GM18511 (cell line): ENCODE data around the gene ACSL1.
"Not testable (repeated sequence)": the region's sequence is repeated elsewhere in the genome, so short reads cannot be mapped to it uniquely, and the experiment has no call there.

Source experiments
- ATAC-seq: cut with Tn5 transposase; IDR thresholded peaks from one replicate; pipeline ENCODE4 v1.9.1; 2021; ENCODE audit warnings: mild to moderate bottlenecking, moderate library complexity; ENCODE audit not compliant: unreplicated experiment

The ACSL1 gene

GRCh38 chr4:184793735-184794355 is 31.9 kb downstream of the ACSL1 start:
- ATAC-seq, result no peak

- ATAC-seq, result no peak
These were observed 32.7 kb downstream of the ACSL1 start for GRCh38 chr4:184792950-184793555.

- no peak for ATAC-seq
These were observed 33.4 kb downstream of the ACSL1 start for GRCh38 chr4:184792334-184792733.

DNA sequence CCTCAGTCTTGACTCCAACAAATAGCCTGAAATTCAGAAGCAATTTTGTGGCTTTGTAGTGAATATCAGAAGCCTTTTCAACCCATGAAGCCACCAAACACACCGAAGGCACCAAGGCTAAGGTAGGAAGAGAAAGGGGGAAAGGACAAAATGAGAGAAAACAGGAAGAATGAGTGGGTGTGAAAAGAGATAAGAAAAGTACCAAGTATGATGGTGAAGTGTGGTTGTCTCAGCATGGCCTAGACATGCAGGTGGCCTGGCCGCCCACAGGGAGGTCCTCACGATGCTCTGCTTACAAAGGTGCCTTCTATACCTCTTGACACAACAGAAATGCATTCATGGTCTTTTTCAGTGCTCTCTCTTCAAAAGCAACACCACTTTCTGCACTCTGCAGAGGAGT is 34.9 kb downstream of the ACSL1 start:
- no peak for ATAC-seq

DNA sequence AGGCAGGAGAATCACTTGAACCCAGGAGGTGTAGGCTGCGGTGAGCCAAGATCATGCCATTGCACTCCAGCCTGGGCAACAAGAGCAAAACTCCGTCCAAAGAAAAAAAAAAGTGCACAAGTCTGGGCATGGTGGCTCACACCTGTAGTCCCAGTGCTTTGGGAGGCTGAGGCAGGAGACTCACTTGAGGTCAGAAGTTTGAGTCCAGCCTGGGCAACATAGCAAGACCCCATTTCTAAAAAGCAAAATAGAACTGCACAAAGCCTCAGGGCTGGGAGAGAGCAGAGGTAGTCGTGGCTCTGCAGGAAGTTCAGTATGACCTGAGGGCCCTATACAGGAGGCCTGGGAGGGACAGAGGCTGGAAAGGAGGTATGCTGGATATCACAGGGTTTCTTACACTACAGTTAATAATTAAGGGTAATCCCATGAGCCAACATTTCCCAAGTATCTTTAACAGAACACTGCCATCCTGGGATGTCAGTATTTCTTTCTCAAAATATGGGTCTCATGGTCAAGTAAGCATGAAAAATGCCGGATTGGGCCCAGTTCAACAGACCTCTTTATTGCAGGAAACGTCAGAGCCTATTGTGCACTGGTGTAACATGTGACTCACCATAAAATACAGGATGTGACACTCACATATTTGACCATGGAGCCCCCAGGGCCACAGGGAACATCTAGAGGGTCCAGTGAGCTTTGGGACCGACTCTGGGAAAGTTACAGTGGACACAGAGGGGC is 37.8 kb downstream of the ACSL1 start:
- ATAC-seq, result no peak

GRCh38 chr4:184785813-184786212 is 40.0 kb downstream of the ACSL1 start:
- ATAC-seq, result no peak

DNA sequence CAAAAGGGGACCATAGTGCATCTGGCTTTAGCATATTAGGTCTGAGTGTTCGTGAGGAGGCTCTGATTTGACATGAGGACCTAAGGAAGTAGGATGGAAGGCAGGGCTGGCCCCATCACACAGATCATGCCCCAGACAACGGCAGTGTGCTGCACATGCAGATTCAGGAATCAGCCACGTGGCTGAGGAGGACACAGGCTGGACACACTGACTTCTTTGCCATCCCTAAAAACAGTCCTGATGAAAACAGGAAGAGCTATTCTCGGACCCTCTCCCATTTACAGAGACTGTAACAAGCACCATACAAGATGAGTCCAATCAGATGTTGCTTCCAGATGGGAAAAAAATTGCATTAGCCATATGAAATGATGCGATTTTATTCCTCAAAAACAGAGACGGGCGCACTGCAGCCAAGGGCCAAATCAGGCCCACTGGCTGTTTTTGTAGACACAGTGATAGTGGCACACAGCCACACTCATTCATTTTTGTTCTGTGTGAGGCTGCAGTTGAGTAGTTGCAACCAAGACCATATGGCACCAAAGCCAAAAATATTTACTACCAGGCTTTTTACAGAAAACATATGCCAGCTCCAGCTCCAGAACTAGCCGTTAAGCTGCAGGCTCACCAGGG is 41.0 kb downstream of the ACSL1 start:
- no peak for ATAC-seq

DNA sequence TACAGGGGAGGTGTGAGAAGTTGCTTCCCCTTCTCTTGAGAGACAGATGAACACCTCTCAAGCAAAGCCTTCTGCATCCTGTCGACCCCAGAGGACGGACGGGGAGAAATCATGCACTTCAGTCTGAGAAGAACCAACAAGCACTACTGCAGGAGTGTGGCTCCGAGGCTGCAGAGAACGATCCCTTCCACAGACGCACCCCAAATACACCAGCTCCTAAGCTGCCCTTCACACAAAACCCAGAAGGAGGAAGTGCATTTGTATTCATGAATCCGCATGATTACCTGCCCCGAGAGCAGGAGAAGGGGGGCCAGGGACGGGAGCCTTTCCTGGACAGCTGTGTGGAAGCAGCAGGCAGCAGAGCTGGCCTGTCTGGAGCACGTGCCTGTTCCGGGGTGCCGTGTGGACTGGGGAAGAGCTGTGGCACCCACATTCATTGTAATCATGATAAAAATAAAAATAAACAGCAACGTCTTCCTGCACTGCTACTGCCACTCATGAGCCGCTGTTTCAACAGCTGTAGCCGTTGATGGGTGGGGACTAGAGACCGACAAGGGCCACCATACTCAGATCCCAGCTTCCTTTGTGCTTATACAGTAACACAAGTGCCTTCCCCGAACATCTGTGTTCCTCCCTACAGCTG is 42.9 kb downstream of the ACSL1 start:
- peak; percentile 57 for ATAC-seq

- not testable (repeated sequence) for ATAC-seq
These were observed 46.6 kb downstream of the ACSL1 start for GRCh38 chr4:184779160-184779559.

- ATAC-seq, result no peak
These were observed 47.4 kb downstream of the ACSL1 start for GRCh38 chr4:184778325-184778724.

DNA sequence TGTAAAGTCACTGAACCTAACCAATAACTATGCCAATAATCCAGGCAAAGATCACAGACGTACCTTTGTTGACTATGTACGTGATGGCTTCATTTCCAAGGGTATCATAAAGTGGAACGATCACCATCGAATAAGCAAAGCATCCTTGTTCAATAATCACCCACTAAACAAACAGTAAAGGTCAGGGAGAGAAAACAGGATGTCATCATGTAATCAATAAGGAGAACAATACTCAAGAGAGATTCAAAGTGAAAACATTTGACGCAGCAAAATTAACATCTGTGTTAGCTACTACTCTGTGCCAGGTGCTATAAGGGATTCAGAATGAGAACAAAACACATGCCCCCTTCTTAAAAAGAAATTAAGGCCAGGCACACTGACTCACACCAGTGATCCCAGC is 48.9 kb downstream of the ACSL1 start:
- ATAC-seq, result no peak

- ATAC-seq, result no peak
These were observed 49.8 kb downstream of the ACSL1 start for GRCh38 chr4:184775854-184776555.

GRCh38 chr4:184774152-184774551 is 51.6 kb downstream of the ACSL1 start:
- no peak for ATAC-seq

- no peak for ATAC-seq
These were observed 54.4 kb downstream of the ACSL1 start for GRCh38 chr4:184771416-184771815.

DNA sequence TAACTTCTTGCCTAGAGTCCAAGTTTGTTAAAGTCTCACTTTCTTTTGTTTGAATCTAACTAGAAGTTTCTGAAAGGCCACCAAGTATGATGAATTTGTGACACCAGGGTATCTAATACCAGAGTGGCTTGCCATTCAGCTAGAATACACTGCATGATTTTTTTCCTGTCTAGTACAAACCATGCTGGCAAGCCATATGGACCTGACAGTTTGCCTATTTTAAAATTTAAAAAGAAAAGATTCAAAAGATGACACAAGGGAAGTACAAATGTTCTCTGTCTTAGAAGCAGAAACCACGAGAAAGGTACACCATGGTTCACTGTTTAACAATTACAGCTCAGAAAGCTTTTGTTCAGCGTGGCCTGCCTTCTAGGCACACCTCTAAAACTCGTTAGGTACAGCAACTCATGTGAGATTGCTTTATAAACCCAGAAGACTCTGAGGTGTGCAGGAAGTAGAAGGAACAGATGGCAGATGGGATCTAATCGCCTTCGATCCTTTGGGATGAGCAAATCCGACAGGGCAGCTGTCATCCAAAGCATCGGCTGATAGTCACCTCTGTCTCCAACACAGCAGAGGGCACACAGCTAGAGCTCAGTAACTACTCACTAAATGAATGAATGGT is 56.5 kb downstream of the ACSL1 start:
- ATAC-seq, result no peak

DNA sequence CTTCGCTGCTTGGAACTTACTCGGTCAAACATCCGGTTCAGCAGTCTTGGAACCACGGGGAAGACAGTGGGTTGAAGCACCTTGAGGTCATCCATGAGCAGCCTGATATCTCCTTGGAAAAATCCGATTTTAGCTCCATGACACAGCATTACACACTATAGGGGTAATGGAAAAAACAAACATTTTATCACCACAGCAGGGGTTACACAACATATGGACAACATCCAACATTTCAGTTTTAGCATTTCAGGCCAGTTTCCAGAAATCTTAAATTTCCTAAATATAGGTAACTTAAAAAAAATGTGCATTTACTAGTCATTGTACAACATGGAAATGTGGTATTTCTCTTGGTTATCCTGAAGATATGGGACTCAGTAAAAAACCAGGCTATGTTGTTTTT is 57.5 kb downstream of the ACSL1 start:
- ATAC-seq, result no peak

GRCh38 chr4:184766446-184766845 is 59.3 kb downstream of the ACSL1 start:
- no peak for ATAC-seq

- no peak for ATAC-seq
These were observed 60.1 kb downstream of the ACSL1 start for GRCh38 chr4:184765473-184766340.

GRCh38 chr4:184764601-184765000 is 61.2 kb downstream of the ACSL1 start:
- no peak for ATAC-seq
